22Rv1 (cell line): ENCODE results near the gene TRIM71.

Experiments used
- ZFX ChIP-seq: fragments of 450-650 bp; IDR thresholded peaks from 2 replicates; pipeline ENCODE4 v1.6.1; 2017; ENCODE audit warnings: antibody characterized with exemption, borderline replicate concordance
- TF ChIP-seq, protein P1 (sequence below): fragments of 450-650 bp; IDR thresholded peaks from 2 replicates; pipeline ENCODE4 v1.5.1; 2017; ENCODE audit warnings: mild to moderate bottlenecking

DNA sequence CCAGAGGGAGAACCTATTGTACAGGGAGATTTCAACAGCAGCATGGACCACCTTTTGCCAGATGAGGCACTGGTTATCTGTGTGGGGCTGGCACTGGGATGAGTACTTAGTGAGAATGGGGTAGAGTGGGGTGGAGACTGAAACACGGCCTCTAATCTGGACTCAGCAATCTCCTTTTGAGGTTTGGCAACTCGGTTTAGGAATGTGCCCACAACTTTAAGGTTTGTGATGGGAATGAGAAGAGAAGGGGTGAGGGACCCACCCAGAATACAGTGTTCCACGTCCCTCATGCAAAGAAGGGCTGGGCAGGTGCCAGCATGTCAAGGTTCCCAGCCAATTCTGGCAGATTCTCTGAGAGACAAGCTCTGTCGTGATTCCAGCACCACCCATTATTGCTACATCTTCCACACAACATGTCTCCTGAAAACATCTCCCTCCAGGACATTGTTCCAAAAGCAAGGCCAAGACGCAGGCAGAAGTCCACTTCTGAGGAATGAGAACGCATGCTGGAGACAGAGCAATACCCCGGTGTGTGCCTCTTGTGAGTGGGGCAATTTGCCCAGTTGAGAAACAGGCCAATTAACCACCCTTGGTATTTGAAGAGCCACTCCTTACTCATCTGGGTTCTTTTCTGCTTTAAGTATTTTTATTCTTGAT is 96.1 kb downstream of the TRIM71 start:
- TF ChIP-seq, protein P1, sequence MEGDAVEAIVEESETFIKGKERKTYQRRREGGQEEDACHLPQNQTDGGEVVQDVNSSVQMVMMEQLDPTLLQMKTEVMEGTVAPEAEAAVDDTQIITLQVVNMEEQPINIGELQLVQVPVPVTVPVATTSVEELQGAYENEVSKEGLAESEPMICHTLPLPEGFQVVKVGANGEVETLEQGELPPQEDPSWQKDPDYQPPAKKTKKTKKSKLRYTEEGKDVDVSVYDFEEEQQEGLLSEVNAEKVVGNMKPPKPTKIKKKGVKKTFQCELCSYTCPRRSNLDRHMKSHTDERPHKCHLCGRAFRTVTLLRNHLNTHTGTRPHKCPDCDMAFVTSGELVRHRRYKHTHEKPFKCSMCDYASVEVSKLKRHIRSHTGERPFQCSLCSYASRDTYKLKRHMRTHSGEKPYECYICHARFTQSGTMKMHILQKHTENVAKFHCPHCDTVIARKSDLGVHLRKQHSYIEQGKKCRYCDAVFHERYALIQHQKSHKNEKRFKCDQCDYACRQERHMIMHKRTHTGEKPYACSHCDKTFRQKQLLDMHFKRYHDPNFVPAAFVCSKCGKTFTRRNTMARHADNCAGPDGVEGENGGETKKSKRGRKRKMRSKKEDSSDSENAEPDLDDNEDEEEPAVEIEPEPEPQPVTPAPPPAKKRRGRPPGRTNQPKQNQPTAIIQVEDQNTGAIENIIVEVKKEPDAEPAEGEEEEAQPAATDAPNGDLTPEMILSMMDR: peak; percentile 40
- TF ChIP-seq ZFX: no peak
